Esophagus muscularis mucosa (tissue), 4 donors: Measurements from ENCODE around the gene HBB.

Experiments
- EP300 ChIP-seq: sonication (generic); formaldehyde crosslinking; IDR thresholded peaks from one replicate; pipeline ENCODE4 v1.6.1; 2017; ENCODE audit warnings: antibody characterized with exemption
- POLR2AphosphoS5 ChIP-seq, 2 donors: sonication (generic); formaldehyde crosslinking; IDR thresholded peaks; one replicate each; pipeline ENCODE4 v1.6.1; 2017; ENCODE audit warnings: antibody characterized with exemption in 2 of 2
- TF ChIP-seq, protein P1 (sequence below), 3 experiments: fragments of 200-600 bp in 2 of 3; fragments of 450-650 bp in 1 of 3; sonication (generic) in 2 of 3; IDR thresholded peaks; one replicate each; pipeline ENCODE4 v1.5.1; 2017 to 2019; ENCODE audit warnings: antibody characterized with exemption in 3 of 3, mild to moderate bottlenecking in 2 of 3, moderate library complexity in 1 of 3

DNA sequence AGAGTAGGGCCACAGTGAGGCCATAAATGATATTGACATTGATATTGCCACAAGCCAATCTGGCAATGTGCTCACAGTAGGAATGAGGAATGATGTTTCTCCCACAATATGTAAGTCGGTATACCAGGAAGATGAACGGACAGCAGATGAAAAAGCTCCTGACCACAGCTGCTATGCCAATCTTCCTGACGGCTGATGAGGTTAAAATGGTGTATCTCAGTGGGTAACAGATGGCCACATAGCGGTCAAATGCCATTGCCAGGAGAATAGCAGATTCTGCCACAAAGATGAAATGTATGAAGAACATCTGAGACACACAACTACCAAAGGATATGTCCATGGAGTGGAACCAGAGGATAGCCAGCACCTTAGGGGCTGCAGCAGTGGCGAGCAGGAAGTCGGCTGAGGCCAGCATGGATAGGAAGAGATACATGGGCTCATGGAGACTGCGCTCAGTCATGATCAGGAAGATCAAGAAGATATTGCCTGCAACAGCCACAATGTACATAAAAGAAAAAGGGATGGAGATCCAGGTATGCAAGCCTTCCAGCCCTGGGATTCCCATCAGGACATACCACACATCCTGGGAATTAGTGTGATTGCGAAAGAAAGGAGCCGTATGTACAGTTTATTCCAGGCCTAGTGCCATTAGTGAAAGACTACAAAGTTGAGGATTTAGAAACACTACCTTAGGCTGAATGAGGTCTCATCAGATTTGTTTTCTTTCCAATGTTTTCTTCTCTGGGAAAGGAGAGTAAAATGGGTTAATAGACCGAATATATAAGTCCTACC, 48.6 kb downstream of the HBB start:
- TF ChIP-seq EP300 (no peak), POLR2AphosphoS5 (IDR thresholded peaks at IDR 0.05) (no peak)
- TF ChIP-seq, protein P1, sequence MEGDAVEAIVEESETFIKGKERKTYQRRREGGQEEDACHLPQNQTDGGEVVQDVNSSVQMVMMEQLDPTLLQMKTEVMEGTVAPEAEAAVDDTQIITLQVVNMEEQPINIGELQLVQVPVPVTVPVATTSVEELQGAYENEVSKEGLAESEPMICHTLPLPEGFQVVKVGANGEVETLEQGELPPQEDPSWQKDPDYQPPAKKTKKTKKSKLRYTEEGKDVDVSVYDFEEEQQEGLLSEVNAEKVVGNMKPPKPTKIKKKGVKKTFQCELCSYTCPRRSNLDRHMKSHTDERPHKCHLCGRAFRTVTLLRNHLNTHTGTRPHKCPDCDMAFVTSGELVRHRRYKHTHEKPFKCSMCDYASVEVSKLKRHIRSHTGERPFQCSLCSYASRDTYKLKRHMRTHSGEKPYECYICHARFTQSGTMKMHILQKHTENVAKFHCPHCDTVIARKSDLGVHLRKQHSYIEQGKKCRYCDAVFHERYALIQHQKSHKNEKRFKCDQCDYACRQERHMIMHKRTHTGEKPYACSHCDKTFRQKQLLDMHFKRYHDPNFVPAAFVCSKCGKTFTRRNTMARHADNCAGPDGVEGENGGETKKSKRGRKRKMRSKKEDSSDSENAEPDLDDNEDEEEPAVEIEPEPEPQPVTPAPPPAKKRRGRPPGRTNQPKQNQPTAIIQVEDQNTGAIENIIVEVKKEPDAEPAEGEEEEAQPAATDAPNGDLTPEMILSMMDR (IDR thresholded peaks at IDR 0.05): no peak
